GM11168 (cell line): Measurements from ENCODE around the gene KCNJ6.
"Not testable (repeated sequence)": the region's sequence is repeated elsewhere in the genome, so short reads cannot be mapped to it uniquely, and the experiment has no call there.

Source experiments
- in situ Hi-C: fragments of 300-500 bp; cut with MboI; formaldehyde crosslinking; loops from one replicate; pipeline ENCODE4 v1.12.0; 2022; ENCODE audit warnings: low sequenced_read_pairs; ENCODE audit not compliant: unreplicated experiment

Gene KCNJ6, protein sequence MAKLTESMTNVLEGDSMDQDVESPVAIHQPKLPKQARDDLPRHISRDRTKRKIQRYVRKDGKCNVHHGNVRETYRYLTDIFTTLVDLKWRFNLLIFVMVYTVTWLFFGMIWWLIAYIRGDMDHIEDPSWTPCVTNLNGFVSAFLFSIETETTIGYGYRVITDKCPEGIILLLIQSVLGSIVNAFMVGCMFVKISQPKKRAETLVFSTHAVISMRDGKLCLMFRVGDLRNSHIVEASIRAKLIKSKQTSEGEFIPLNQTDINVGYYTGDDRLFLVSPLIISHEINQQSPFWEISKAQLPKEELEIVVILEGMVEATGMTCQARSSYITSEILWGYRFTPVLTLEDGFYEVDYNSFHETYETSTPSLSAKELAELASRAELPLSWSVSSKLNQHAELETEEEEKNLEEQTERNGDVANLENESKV

DNA sequence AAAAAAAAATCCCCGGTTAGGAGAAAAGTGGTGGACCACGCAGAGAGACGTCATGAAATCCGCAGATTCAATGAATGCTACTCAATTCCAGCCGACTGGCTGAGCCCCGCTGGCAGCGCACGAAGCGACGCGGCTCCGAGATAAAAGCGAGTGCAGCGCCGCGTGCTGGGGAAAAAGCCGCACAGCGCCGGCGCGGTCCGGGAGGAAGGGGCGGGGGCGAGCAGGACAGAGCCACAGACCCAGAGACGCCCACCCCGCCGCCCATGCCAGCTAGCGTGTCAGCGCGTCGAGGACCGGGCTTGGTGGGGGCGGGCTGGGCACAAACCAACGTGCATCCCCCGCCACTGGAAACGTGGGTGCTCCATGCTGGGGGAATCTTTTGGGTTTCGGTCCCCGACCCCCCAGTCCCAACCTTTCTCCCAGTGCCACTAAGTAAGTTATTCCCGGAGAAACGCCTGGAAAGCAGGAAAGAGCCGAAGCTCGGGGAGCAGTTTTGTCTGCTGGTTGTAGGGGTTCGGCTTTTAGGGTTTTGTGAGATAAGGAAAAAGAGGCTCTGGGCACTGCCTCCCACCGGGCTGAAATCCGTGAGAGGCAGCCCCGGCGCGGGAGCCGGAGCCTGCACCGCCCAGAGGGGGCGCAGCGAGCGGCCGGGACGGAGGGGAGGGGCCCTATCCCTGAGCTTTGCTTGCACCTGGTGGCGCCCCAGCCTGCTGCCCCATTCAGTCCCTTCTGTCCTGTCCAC lies at the start of gene KCNJ6:
Gene KCNJ6, minus strand, starts transcription at position 148 of the 742 bp plus-strand sequence. CDS start 75,775 bp downstream, outside the sequence.
- in situ Hi-C loops = no loop called here

DNA sequence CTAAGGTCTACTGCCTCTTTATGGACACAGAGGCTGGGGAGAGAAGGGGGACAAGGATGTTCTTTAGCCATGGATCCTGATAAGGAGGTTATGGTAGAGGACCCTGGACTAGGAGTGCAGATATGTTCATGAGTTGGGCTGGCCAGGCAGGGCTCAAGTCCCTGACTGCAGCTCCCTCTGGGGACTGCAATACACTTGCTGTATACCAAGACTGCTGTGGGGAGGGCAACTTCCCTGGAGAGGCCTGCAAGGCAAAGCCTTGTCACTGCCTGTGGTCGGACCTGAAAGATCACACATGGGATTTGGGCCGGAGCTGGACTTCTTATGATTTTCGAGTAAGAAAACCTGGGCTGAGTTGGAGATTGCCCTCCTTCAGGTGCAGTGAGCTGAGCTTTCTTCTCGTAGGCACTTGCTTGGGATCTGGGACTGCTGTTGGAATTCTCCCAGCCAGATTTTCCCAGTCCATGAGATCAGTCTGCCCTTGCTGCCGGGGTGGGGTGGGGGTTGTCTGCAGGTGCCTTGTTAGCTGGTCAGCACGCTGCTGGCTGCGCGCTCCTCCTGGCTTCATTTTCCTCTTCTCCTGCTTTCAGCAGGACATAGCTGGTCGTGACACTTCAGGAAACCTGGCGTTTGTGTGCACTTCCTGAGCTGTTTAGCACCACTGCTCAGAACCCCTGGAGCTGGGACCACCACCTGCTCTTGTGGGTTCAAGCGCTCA lies 49.0 kb upstream of the KCNJ6 start:
- in situ Hi-C loops = no loop called here

DNA sequence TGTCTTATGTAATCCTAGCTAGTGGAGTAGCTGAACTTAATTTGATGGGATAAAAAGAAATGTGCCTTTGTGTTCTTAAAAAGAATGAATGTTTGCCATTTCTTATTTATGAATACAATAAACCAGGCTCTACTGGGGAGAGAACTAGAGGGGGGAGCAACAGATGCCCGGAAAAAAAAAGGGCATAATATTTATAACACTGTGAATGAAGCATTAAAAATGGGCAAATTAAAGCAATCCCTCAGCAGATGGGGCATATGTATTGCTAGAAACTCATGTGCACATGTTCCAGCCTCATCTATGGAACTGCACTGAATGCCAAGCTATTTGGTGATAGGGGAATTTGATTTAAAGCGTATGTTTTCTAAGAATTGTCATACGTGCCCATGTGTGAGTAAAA lies 42.3 kb upstream of the KCNJ6 start:
- in situ Hi-C loops = no loop called here

DNA sequence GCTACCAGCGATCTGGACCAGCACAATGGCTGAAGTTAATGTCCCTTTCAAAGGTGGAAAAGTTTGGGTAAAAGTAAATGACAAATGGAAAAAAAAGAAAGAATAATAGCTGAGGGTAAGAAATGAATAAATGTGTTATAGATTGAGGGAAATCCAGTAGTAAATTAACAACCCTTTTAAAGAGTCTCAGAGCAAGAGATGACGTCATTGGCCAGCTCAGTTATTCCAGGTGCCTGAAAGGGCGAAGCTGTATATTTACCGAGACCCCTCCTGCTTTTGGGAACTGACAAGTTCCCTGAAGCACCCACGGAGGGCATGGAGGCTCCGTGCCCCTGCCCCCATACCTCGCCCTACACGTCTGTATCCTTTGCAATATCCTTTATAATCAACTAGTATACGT lies 40.5 kb upstream of the KCNJ6 start:
- in situ Hi-C loops = no loop called here

DNA sequence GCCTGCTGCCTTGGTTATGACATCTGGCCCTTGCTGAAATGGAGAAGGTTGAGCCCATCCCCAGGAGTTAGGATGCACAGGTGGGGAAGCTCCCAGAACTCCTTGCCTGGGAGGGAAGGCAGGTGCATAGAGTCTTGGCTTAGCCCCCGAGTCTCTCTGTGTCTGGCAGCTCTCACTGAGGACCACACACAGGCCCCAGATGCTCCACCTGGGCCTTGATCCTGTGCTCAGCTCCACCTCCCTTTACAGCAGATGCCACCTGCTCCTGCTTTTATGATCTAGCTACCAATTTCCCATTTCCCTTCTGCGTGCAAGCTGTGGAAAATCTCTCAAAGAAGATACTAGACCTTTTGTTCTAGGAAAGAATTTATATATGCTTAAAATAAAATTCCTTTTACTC lies 28.8 kb upstream of the KCNJ6 start:
- in situ Hi-C loops = no loop called here

DNA sequence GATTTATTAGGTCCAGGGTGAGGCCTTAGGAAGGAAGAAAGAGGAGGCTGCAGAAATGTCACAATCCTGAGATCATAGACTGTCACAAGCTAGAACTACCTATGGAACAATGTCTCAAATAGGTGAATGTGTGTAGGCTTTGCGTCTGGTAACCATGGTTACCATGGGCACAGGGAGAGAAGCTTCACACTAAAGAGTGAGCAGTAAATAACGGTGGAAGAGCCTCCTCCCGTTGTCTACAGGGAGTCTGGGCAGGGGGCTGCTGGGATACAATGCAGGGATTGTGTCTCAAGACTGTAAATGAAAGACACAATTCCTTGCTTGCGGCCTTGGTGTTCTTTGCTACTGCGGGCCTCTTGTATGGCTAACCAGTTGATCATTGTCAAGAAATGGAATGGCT lies 28.2 kb upstream of the KCNJ6 start:
- in situ Hi-C loops = no loop called here

DNA sequence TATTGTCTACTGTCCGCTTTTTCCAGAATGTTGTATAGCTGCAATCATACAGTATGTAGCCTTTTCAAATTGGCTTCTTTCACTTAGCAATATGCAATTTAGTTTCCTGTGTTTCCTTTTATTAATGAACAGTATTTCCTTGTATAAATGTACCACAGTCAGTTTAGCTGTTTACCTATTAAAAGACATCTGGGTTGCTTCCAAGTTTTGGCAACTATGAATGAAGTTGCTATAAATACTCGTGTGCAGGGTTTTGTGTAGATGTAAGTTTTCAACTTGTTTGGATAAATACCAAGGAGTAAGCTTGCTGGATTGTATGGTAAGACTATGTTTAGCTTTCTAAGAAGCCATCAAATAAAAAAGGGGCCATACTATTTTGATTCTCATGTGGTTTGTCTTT lies 24.4 kb upstream of the KCNJ6 start:
- in situ Hi-C loops = no loop called here

DNA sequence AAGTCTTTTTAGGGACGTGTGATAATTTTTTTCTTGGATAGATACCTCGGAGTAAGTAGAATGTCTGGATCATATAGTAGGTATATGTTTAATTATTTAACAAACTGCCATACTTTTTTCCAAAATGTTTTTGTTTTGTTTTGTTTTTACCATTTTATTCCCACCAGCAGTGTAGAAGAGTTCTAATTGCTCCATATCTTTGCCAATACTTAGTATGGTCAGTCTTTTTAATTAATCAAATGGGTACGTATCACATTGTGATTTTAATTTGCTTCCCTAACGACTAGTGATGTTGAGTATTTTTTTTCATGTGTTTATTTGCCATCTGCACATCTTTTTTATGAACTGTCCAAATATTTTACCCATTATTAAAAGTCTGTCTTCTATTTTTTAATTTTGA lies 23.6 kb upstream of the KCNJ6 start:
- in situ Hi-C loops = no loop called here

DNA sequence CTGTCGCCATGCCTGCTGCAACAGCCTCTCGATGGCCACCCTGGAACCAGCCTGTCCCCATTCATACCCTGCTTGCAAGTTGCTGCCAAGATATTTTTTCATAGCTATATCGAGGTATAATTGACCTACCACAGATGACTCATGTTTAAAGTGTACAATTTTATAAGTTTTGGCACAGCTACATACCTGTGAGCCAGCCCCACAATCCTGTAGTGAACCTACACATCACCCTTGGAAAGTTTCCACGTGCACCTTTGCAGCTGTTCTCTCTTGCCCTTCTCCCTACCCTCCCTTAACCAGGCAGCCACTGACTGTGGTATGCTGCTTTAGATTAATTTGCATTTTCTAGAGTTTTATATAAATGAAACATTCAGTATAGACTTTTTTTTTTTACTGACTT lies 23.0 kb upstream of the KCNJ6 start:
- in situ Hi-C loops = no loop called here

DNA sequence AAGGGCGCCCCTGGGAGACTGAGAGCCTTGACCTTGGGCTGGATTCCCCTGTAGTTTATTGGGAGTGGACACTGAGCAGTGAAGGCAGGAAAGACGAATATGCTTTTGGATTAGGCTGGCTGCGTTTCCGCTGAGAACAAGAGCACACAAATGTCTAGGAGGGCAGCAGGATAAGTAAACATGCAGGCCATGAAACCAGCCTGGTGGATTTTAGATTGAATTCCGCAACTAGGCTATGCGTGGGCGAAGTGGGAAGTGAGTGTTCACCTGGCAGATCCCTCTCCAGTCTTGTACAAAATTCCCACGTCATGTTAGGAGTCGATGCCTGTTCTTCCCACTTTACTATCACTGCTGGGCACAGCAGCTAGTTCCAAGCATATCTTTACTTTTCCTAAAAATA lies 21.4 kb upstream of the KCNJ6 start:
- in situ Hi-C loops = no loop called here

DNA sequence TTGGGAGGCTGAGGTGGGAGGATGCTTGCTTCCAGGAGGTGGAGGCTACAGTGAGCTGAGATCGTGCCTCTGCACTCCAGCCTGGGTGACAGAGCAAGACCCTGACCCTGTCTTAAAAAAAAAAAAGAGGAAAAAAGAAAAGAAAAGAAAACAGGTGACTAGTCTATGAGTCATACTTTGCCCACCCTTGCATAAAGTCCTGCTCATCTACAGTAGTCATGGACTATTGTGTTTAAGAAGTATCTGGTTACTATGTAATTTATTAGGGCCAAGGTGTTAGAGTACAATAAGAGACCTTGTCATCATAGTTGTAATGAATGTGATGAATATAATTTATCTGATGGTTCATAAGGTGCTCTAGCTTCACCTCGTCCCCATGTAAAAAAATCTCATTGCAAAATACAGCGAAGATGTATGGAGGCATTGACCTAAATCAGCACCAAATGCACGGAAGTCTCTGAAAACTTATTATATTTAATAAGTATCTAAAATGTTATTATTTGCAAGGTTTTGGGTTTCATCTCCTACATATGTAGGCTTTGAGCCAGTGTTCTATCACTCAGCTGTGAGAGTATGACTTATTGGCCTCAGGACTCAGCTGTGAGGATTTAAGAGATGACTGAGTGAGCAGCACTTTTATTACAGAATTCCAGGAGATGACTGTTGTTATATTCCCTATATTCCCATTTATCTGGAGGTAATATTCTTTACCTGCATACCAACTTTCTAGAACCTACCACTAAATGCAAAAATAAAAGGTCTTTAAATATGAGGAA lies 19.9 kb upstream of the KCNJ6 start:
- in situ Hi-C loops = no loop called here

DNA sequence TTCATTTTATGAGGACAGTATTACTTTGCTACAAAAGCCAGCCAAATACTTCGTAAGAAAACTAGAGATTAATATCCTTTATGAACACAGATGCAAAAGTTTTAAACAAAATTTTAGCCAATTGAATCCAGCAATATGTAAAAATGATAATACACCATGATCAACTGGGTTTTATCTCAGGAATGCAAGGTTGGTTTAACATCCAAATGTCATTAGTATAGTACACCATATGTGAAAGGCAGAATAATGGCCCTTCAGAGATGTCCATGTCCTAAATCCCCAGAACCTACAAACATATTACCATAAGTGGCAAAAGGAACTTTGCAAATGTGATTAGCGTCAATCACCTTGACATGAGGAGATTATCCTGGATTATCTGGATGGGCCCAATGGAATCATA lies 16.7 kb upstream of the KCNJ6 start:
- in situ Hi-C loops = no loop called here

DNA sequence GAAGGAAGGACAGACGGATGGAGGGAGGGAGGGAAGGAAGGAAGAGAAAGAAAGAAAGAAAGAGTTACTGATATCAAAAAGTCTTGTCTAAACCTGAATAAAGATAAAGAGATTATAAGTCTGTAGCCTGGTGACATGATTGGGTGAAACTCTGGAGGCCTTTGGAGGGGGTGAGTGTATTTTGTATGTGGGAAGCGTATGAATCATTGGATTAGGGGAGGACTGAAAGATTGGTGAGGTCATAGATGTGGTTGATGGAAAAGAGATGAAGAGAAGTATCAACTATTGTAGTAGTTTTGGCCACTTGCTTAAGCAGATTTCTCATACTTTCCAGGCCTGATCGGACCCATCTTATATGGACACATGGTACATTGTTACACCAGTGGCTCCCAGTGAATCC lies 11.5 kb upstream of the KCNJ6 start:
- in situ Hi-C loops = no loop called here

DNA sequence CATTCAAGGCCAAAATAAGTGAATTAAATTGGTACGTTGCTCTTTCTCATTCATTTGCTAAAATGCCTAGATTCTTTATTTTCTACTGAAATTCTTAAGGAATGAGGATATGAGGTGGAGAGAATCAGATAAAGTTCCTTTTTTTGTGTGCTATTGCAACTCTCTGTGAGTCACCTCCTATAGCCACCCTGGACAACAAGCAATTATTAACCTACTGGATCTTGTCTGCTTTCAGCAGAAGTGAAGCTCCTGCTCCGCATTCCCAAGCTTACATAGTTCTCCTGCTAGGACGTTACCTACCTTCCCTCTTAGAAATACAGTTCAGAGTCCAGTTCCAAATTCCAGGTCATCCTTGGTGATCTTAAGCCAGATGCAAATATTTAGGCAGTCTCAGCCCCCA lies 4.8 kb upstream of the KCNJ6 start:
- in situ Hi-C loops = no loop called here

DNA sequence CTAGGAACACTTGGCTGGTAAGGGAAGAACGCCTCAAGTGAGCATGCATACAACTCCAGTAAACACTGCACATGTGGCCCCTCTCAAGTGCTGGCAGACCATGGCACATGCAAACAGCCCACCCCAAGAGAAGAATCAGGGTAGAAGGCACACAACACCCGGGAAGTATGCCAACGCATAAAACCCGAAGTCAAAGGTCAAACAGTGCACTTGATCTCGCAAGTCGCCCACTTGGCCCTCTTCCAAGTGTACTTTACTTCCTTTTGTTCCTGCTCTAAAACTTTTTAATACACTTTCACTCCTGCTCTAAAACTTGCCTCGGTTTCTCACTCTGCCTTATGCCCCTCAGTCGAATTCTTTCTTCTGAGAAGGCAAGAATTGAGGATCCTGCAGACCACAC lies 4.0 kb upstream of the KCNJ6 start:
- in situ Hi-C loops = not testable (repeated sequence)

DNA sequence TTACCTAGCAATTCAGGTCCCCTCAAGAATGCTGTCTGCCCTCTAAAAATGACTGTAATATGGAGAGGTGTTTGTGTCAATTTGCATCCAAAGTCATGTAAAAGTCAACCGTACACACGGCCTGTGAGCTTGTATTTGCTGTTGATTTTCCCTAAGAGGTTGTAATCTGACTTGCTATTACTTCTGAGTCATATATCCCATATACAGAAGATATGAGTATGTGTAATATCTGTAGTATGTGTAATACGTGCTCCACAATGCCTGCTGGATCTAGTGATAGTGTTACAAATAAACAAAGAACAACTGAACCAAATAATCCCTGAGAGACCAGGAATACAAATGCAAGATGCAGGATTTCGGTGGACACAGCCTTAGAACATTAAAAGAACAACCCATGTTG lies 1.4 kb upstream of the KCNJ6 start:
- in situ Hi-C loops = no loop called here

DNA sequence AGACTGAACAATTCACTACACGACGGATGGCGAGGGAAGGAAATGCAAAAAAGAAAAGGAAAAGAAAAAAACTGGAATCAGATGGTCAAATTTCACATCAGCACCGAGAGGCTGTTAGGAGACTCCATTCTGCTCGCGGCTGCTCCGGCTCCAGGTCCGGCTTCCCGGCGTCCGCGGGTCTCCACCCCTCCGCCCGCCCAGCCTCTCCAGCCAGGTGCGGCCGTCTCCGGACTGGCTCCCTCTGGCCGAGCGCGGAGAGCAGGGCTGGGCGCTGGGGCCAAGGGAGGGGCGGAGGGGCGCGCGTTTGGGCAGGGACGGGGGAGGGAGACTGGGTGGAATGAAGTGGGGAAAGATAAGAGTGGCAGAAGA lies 332 bp downstream of the KCNJ6 start:
- in situ Hi-C loops = no loop called here

DNA sequence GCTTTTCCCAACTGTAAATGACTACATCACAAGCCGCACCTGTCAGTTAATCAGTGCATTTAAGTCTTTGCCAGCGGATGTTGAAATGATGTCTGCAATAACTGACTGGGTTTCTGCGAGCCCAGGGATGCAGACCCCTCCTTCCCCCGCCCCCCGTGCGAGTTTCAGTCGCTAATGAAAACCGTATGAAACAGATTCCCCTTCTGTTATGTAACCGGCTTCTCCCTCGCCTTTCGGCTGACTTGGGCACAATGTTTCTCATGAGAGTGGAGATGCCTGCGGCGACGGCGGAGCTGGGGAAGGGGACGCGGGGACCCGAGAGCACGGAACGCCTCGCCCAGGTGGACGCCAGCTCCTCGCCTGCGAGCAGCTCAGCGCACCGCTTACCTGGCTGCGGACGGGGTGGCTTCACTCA lies 753 bp downstream of the KCNJ6 start:
- in situ Hi-C loops = no loop called here

DNA sequence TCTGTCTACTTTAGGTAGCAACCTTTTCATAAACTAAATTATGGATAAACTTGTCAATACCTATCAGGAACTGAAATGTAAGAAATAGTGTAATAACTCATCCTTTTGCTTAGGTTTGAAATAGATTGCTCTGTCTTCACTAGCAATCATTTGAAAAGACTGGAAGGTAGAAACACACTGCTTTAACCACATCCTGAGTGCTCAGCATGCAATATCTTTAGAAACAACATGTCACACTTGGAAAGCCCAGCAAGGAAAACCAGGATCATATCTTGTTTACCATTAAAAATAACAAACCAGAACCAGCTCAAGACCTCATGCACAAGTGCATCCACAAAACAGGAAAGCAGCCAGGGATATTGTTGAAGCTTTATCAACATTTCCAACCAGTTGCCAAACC lies 3.6 kb downstream of the KCNJ6 start:
- in situ Hi-C loops = no loop called here

DNA sequence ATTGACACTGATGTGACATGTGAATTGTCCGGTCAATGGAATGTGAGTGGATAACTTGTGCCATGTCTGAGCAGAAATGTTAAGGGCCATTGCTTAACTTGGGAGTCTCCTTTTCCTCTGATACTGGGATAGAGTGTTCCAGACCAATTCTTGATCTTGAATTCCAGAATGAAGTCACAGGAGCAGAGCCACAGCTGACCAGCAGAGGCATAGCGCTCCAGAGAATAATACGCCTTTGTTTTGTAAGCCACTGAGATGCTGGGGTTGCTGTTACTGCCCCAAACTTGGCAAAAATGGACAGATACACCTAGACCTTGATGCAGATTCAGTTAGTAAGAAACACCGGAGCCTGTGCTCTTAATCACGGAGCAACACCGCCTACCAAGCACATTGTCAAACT lies 6.3 kb downstream of the KCNJ6 start:
- in situ Hi-C loops = no loop called here
